ENCODE measurements around the gene ARID3A.

Gene ARID3A

GRCh38 chr19:964761-965694 is 39.2 kb downstream of the ARID3A start:
- no peak for DNase-seq (ENCODE audit: low read depth)

- no peak for DNase-seq (ENCODE audit: low read depth)
These were observed 40.8 kb downstream of the ARID3A start for GRCh38 chr19:966485-967088.

GRCh38 chr19:970695-971094 is 44.9 kb downstream of the ARID3A start:
- DNase-seq (ENCODE audit: low read depth) = no peak

GRCh38 chr19:971795-972194 is 46.0 kb downstream of the ARID3A start:
- no peak for DNase-seq (ENCODE audit: low read depth)

- DNase-seq (ENCODE audit: low read depth) = no peak
These were observed 46.4 kb downstream of the ARID3A start for GRCh38 chr19:972281-972680.

GRCh38 chr19:973726-974563 is 48.1 kb downstream of the ARID3A start:
- no peak for DNase-seq (ENCODE audit: low read depth)

- DNase-seq (ENCODE audit: low read depth) = no peak
These were observed 48.9 kb downstream of the ARID3A start for GRCh38 chr19:974564-975257.

GRCh38 chr19:976476-976875 is 50.6 kb downstream of the ARID3A start:
- DNase-seq (ENCODE audit: low read depth) = no peak

GRCh38 chr19:977058-977464 is 51.2 kb downstream of the ARID3A start:
- DNase-seq (ENCODE audit: low read depth) = no peak

- no peak for DNase-seq (ENCODE audit: low read depth)
These were observed 53.5 kb downstream of the ARID3A start for GRCh38 chr19:979318-979741.

GRCh38 chr19:980133-980998 is 54.5 kb downstream of the ARID3A start:
- no peak for DNase-seq (ENCODE audit: low read depth)

- DNase-seq (ENCODE audit: low read depth) = peak; percentile 70
These were observed 56.8 kb downstream of the ARID3A start for GRCh38 chr19:982567-983170.

GRCh38 chr19:984165-984967 is 58.5 kb downstream of the ARID3A start, which contains the start of gene WDR18:
Gene WDR18, plus strand, starts transcription at chr19:984345. Its CDS starts 9 bp downstream, at chr19:984354.
- DNase-seq (ENCODE audit: low read depth) = peak; percentile 83

GRCh38 chr19:986083-986482 is 60.2 kb downstream of the ARID3A start:
- no peak for DNase-seq (ENCODE audit: low read depth)

GRCh38 chr19:988081-988480 is 62.2 kb downstream of the ARID3A start:
- no peak for DNase-seq (ENCODE audit: low read depth)

- no peak for DNase-seq (ENCODE audit: low read depth)
These were observed 62.7 kb downstream of the ARID3A start for GRCh38 chr19:988510-988909.

GRCh38 chr19:989381-990081 is 63.7 kb downstream of the ARID3A start:
- DNase-seq (ENCODE audit: low read depth) = no peak

GRCh38 chr19:990119-990571 is 64.3 kb downstream of the ARID3A start:
- DNase-seq (ENCODE audit: low read depth) = no peak

- DNase-seq (ENCODE audit: low read depth) = no peak
These were observed 64.9 kb downstream of the ARID3A start for GRCh38 chr19:990746-991145.
